Measurements from ENCODE around the gene ANKRD2. TPM values are rescaled to one million over a fixed set of nuclear protein-coding genes. Genes with fewer than 3 reads are reported as not detected.

ANKRD2 gene
- total RNA-seq, 4 donors from 2014 or later: 0.54 TPM; not detected in 3

- no peaks in the 10 kb centered on the region for H3K9me3 ChIP-seq
- H3K27me3 ChIP-seq: no peaks in the 10 kb centered on the region
- no peak for ATAC-seq
- H3K27ac ChIP-seq: no peak overlapping the region
- no peaks in the 10 kb centered on the region for H3K4me1 ChIP-seq
- TF ChIP-seq POLR2AphosphoS5 (IDR thresholded peaks at IDR 0.05): no peak
- no peak for TF ChIP-seq EP300 (IDR thresholded peaks at IDR 0.05)
- TF ChIP-seq POLR2A (IDR thresholded peaks at IDR 0.05): no peak
- no peak for TF ChIP-seq CTCF (IDR thresholded peaks at IDR 0.05)
- peaks cover 0 to 6% of the 10 kb centered on the region in 2 donors for H3K36me3 ChIP-seq
- WGBS, 2 donors (ENCODE audit: low coverage in 1 of 2): 96 to 100% methylated on average over 3 to 4 of the region's 4 CpGs
- no peak overlapping the region for H3K4me3 ChIP-seq
Observed at GRCh38 chr10:97563337-97563736, 9.2 kb upstream of the ANKRD2 start.

- H3K27ac ChIP-seq: no peak overlapping the region
- no peaks in the 10 kb centered on the region for H3K4me1 ChIP-seq
- 75 to 80% methylated on average over 1 to 4 of the region's 4 CpGs for WGBS, 2 donors (ENCODE audit: low coverage in 1 of 2)
- ATAC-seq: no peak
- H3K27me3 ChIP-seq: no peaks in the 10 kb centered on the region
- no peaks in the 10 kb centered on the region for H3K9me3 ChIP-seq
- H3K36me3 ChIP-seq: peaks cover 0 to 20% of the 10 kb centered on the region in 2 donors
- TF ChIP-seq POLR2A (IDR thresholded peaks at IDR 0.05): no peak
- TF ChIP-seq POLR2AphosphoS5 (IDR thresholded peaks at IDR 0.05): no peak
- no peak for TF ChIP-seq EP300 (IDR thresholded peaks at IDR 0.05)
- no peak for TF ChIP-seq CTCF (IDR thresholded peaks at IDR 0.05)
- H3K4me3 ChIP-seq: no peak overlapping the region
Observed at GRCh38 chr10:97564776-97565175, 7.8 kb upstream of the ANKRD2 start.

- WGBS, 2 donors (ENCODE audit: low coverage in 1 of 2): 88 to 100% methylated on average over 2 of the region's 2 CpGs
- Histone ChIP-seq H3K27me3 (no peaks in the 10 kb centered on the region), H3K4me1 (no peaks in the 10 kb centered on the region), H3K27ac (no peak overlapping the region), H3K36me3 (peaks cover 0 to 37% of the 10 kb centered on the region in 2 donors), H3K4me3 (no peak overlapping the region), H3K9me3 (no peaks in the 10 kb centered on the region)
- ATAC-seq: no peak
- TF ChIP-seq EP300 (IDR thresholded peaks at IDR 0.05) (no peak), CTCF (IDR thresholded peaks at IDR 0.05) (no peak), POLR2AphosphoS5 (IDR thresholded peaks at IDR 0.05) (no peak), POLR2A (IDR thresholded peaks at IDR 0.05) (no peak)
Observed at GRCh38 chr10:97566336-97566996, 6.1 kb upstream of the ANKRD2 start.

GRCh38 chr10:97567891-97568290 is 4.7 kb upstream of the ANKRD2 start:
- TF ChIP-seq POLR2AphosphoS5 (IDR thresholded peaks at IDR 0.05) (no peak), EP300 (IDR thresholded peaks at IDR 0.05) (no peak), POLR2A (IDR thresholded peaks at IDR 0.05) (no peak), CTCF (IDR thresholded peaks at IDR 0.05) (no peak)
- Histone ChIP-seq H3K27ac (no peak overlapping the region), H3K4me3 (no peak overlapping the region), H3K4me1 (peaks cover 0 to 12% (median 8%) of the 10 kb centered on the region in 3 donors), H3K36me3 (peaks cover 0 to 41% of the 10 kb centered on the region in 2 donors), H3K9me3 (no peaks in the 10 kb centered on the region), H3K27me3 (no peaks in the 10 kb centered on the region)
- WGBS, 2 donors (ENCODE audit: low coverage in 1 of 2): 100% methylated on average over 1 to 5 of the region's 15 CpGs
- ATAC-seq: no peak

- H3K4me1 ChIP-seq: peaks cover 0 to 24% (median 8%) of the 10 kb centered on the region in 3 donors
- H3K27ac ChIP-seq: no peak overlapping the region
- no peaks in the 10 kb centered on the region for H3K9me3 ChIP-seq
- WGBS, 2 donors (ENCODE audit: low coverage in 1 of 2): 100% methylated on average over 2 of the region's 33 CpGs; no CpG with 5 or more reads in 1 of the 2 donors
- H3K36me3 ChIP-seq: peaks cover 0 to 41% of the 10 kb centered on the region in 2 donors
- H3K4me3 ChIP-seq: no peak overlapping the region
- ATAC-seq: no peak
- no peaks in the 10 kb centered on the region for H3K27me3 ChIP-seq
- TF ChIP-seq EP300 (IDR thresholded peaks at IDR 0.05) (no peak), CTCF (IDR thresholded peaks at IDR 0.05) (no peak), POLR2AphosphoS5 (IDR thresholded peaks at IDR 0.05) (no peak), POLR2A (IDR thresholded peaks at IDR 0.05) (no peak)
Observed at GRCh38 chr10:97570146-97570788, 2.3 kb upstream of the ANKRD2 start.
